ENCODE measurements around the gene DAB1.

The DAB1 gene

DNA sequence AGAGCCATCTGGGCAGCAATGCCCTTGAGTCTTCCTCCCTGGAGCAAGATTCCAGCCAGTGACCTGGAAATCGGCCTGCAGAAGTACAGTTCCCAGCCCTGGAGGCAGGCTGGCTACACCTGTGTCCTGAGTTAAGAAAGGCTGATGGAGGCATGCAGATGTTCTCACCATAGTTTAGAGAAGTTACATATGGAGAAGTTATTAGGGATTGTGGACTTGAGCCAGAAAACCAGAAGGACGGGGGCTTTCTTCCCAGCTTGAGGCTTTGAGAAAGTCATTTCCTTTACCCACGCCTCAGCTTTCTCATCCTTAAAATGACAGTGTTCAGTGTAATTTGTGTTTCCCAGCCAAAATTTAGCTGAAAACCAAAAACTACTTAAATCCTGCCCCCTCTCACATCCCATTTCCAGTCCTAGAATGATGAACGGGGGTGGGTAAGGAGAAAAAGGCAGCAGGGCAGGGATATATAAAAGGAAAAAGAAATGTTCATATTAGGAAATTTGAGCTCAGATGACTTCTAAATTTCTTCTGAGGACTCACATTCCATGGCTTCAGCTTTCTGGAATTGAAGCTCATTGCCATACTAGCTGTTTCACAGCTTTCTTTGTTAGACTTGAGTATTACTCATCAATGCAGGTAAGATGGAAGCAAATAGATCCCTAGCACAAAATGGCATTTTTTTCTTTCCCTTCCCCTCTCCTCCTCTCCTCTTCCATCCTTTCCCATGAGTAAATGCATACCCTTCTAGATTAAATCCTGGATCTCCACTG is 443.7 kb downstream of the DAB1 start:
- 0 out of 2 replicates have a peak, but pooled peaks cover 4% of the 10 kb centered on the region for H3K27me3 ChIP-seq (ENCODE audit: insufficient read depth, low read length)
- H3K79me2 ChIP-seq (ENCODE audit: insufficient read depth, low read length) = no peaks in the 10 kb centered on the region
- H3K4me2 ChIP-seq (ENCODE audit: low read length) = no peak overlapping the region
- H3K4me3 ChIP-seq (ENCODE audit: low read depth, low read length, poor library complexity, severe bottlenecking) = no peak overlapping the region
- no peaks in the 10 kb centered on the region for H3F3A ChIP-seq (ENCODE audit: insufficient read depth, low read length)
- H3K9ac ChIP-seq (ENCODE audit: low read length) = no peak overlapping the region
- H3K27ac ChIP-seq (ENCODE audit: low read depth, low read length, poor library complexity, severe bottlenecking) = no peak overlapping the region
- TF ChIP-seq, protein P1, sequence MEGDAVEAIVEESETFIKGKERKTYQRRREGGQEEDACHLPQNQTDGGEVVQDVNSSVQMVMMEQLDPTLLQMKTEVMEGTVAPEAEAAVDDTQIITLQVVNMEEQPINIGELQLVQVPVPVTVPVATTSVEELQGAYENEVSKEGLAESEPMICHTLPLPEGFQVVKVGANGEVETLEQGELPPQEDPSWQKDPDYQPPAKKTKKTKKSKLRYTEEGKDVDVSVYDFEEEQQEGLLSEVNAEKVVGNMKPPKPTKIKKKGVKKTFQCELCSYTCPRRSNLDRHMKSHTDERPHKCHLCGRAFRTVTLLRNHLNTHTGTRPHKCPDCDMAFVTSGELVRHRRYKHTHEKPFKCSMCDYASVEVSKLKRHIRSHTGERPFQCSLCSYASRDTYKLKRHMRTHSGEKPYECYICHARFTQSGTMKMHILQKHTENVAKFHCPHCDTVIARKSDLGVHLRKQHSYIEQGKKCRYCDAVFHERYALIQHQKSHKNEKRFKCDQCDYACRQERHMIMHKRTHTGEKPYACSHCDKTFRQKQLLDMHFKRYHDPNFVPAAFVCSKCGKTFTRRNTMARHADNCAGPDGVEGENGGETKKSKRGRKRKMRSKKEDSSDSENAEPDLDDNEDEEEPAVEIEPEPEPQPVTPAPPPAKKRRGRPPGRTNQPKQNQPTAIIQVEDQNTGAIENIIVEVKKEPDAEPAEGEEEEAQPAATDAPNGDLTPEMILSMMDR (IDR thresholded peaks at IDR 0.05; ENCODE audit: low read length) = no peak
- TF ChIP-seq EZH2 (IDR thresholded peaks at IDR 0.05; ENCODE audit: borderline replicate concordance, low read length) = no peak
- no peaks in the 10 kb centered on the region for H3K4me1 ChIP-seq (ENCODE audit: insufficient read depth, low read length, severe bottlenecking)
- H3K36me3 ChIP-seq (ENCODE audit: insufficient read depth, low read length) = no peaks in the 10 kb centered on the region
- no peaks in the 10 kb centered on the region for H3K9me2 ChIP-seq (ENCODE audit: low read depth, low read length)
- H2AFZ ChIP-seq (ENCODE audit: low read length) = no peak overlapping the region
- no peaks in the 10 kb centered on the region for H4K20me1 ChIP-seq (ENCODE audit: insufficient read depth, low read length)
- H3K9me3 ChIP-seq (ENCODE audit: low read length) = no peaks in the 10 kb centered on the region

DNA sequence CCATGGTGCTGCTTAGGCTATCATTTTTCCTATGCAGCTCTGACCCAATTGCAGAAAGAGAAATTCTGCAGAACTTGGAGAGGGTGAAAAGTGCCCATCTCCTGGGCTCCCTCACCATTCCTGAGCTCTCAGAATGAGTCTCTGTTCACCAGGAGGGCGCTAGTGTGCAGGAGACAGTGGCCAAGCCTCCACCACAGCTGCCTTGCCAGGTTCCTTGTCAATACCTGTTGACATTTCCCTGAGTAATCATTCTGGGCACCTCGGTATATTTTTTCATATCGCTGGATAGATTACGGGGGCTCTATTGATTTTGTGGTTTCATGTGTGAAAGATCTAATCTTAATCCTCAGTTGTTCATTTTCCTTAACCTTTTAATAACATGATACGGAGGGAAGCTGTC is 445.0 kb downstream of the DAB1 start:
- Histone ChIP-seq H3K9me3 (ENCODE audit: low read length) (no peaks in the 10 kb centered on the region), H3K27me3 (ENCODE audit: insufficient read depth, low read length) (0 out of 2 replicates have a peak, but pooled peaks cover 4% of the 10 kb centered on the region), H3K27ac (ENCODE audit: low read depth, low read length, poor library complexity, severe bottlenecking) (no peak overlapping the region), H3K4me2 (ENCODE audit: low read length) (no peak overlapping the region), H3K9me2 (ENCODE audit: low read depth, low read length) (no peaks in the 10 kb centered on the region), H3K4me3 (ENCODE audit: low read depth, low read length, poor library complexity, severe bottlenecking) (no peak overlapping the region), H3K79me2 (ENCODE audit: insufficient read depth, low read length) (no peaks in the 10 kb centered on the region), H3K36me3 (ENCODE audit: insufficient read depth, low read length) (no peaks in the 10 kb centered on the region), H3F3A (ENCODE audit: insufficient read depth, low read length) (no peaks in the 10 kb centered on the region), H3K4me1 (ENCODE audit: insufficient read depth, low read length, severe bottlenecking) (no peaks in the 10 kb centered on the region), H2AFZ (ENCODE audit: low read length) (no peak overlapping the region), H4K20me1 (ENCODE audit: insufficient read depth, low read length) (no peaks in the 10 kb centered on the region), H3K9ac (ENCODE audit: low read length) (no peak overlapping the region)
- TF ChIP-seq EZH2 (IDR thresholded peaks at IDR 0.05; ENCODE audit: borderline replicate concordance, low read length) = no peak
- TF ChIP-seq, protein P1 (IDR thresholded peaks at IDR 0.05; ENCODE audit: low read length) = no peak

DNA sequence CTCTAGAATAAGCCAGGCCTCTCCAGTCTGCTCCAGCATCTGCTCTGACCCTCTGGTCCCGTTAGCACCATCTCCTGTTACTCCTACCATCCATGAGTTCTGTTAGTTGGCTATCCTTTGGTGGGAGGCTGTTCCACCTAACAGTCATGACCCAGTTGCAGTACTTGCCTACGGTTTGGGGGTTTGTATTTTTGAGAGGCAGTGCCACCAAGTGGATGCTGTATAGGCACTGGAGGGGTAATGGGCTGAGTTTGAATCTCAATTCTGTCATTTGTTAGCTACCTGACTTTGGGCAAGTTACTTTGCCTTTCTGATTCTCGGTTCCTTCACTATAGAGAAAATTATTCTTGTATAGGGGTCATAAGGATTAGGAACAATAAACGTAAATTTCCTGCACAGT is 445.9 kb downstream of the DAB1 start:
- no peaks in the 10 kb centered on the region for H3K36me3 ChIP-seq (ENCODE audit: insufficient read depth, low read length)
- H3K9me2 ChIP-seq (ENCODE audit: low read depth, low read length) = no peaks in the 10 kb centered on the region
- no peaks in the 10 kb centered on the region for H3F3A ChIP-seq (ENCODE audit: insufficient read depth, low read length)
- H3K4me2 ChIP-seq (ENCODE audit: low read length) = no peak overlapping the region
- H3K27me3 ChIP-seq (ENCODE audit: insufficient read depth, low read length) = 0 out of 2 replicates have a peak, but pooled peaks cover 4% of the 10 kb centered on the region
- H3K4me3 ChIP-seq (ENCODE audit: low read depth, low read length, poor library complexity, severe bottlenecking) = no peak overlapping the region
- no peaks in the 10 kb centered on the region for H3K79me2 ChIP-seq (ENCODE audit: insufficient read depth, low read length)
- no peak overlapping the region for H3K9ac ChIP-seq (ENCODE audit: low read length)
- H4K20me1 ChIP-seq (ENCODE audit: insufficient read depth, low read length) = no peaks in the 10 kb centered on the region
- no peaks in the 10 kb centered on the region for H3K9me3 ChIP-seq (ENCODE audit: low read length)
- no peak for TF ChIP-seq EZH2 (IDR thresholded peaks at IDR 0.05; ENCODE audit: borderline replicate concordance, low read length)
- TF ChIP-seq, protein P1 (IDR thresholded peaks at IDR 0.05; ENCODE audit: low read length) = no peak
- H3K27ac ChIP-seq (ENCODE audit: low read depth, low read length, poor library complexity, severe bottlenecking) = no peak overlapping the region
- H3K4me1 ChIP-seq (ENCODE audit: insufficient read depth, low read length, severe bottlenecking) = no peaks in the 10 kb centered on the region
- H2AFZ ChIP-seq (ENCODE audit: low read length) = no peak overlapping the region

Measured in OCI-LY1 (cell line).